Measurements from ENCODE around the gene LIMCH1.

- TF ChIP-seq CTCF (IDR thresholded peaks at IDR 0.05; ENCODE audit: low read depth, low read length, poor library complexity, severe bottlenecking) (no peak), EZH2phosphoT487 (IDR thresholded peaks at IDR 0.05; ENCODE audit: borderline replicate concordance, low read length) (no peak)
These were observed 115.0 kb downstream of the LIMCH1 start for GRCh38 chr4:41652971-41653370.

Measured in DOHH2 (cell line).